HG02884 (cell line): ENCODE results near the gene EWSR1.

Experiments used
- ATAC-seq: cut with Tn5 transposase; IDR thresholded peaks from one replicate; pipeline ENCODE4 v1.9.1; 2021; ENCODE audit warnings: mild to moderate bottlenecking, moderate library complexity; ENCODE audit not compliant: unreplicated experiment

Gene EWSR1

GRCh38 chr22:29267462-29267857, 608 bp upstream of the EWSR1 start:
- ATAC-seq, result peak; percentile 32

DNA sequence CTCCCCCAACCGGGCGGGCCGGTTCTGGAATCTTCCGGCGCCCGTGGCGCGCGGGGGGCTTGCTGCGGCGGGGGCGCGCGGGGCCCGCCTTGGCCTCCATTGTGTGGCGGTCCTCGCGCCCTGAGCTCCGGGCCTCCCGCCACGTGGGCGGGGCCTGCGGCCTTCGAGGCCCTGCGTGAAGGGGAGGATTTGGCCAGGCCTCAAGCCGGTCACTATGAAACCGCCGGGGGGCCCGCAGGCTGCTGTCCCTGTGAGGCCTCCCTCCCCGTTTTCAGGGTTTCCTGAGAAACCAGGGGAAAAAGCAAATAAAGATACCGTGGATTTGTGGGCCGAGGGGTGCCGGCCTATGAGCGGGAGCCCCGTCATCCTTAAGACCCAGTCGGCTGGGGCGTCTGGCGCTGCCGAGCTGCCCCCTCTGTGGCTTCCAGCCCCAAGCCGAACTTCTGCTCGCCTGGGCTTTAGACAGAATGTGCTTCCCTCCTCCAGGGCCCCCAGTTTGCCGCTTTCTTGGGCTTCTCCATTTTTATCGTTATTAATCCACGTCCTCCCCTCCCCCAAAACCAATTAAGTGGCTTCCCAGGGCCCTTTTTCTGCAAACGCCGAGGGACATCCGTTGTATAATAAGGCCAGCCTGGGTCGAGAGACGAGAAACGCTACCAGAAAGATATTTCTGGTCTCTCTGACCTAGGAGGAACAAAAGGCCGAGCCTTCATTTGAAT, 602 bp downstream of the EWSR1 start:
- peak; percentile 23 for ATAC-seq

- ATAC-seq, result no peak
Observed at GRCh38 chr22:29269230-29269604, 1.1 kb downstream of the EWSR1 start.

- no peak for ATAC-seq
Observed at GRCh38 chr22:29269731-29270474, 1.8 kb downstream of the EWSR1 start.

DNA sequence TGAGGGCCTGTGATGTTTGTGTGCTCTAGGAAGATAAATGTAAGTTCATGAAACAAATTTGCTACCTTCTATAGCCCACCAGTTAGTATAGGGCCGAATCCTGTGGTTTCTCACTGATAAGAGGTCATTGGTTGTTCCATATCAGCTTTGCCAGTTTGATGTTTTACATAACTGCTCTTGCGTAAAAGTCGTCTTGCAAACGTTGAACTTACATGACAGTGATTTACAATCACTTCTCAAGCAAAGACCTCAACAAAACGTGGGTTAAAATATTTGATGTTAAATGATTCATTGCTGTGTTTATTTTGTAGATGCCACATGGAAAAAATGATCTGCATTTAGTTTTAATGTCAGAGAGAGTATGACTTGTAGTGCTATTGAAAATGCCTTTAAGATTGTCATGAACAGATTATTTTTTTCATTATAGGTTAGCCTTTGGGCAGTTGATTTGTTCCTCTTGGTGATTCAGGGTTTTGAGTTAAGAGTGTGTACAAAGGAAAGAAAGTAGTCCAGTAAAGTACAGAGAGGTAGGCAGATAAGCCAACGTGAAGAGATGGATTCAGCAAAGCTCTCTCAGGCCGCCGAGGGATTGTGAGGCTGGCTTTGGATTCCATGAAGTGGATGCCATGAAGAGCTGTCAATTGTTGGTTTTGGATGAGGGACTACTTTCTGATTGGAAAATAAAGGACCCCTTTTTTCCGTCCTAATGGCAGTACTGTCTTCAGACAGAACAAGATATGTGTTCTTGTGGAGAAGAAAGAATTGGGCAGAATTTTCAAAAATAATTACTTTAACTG, 2.6 kb downstream of the EWSR1 start:
- ATAC-seq, result no peak

DNA sequence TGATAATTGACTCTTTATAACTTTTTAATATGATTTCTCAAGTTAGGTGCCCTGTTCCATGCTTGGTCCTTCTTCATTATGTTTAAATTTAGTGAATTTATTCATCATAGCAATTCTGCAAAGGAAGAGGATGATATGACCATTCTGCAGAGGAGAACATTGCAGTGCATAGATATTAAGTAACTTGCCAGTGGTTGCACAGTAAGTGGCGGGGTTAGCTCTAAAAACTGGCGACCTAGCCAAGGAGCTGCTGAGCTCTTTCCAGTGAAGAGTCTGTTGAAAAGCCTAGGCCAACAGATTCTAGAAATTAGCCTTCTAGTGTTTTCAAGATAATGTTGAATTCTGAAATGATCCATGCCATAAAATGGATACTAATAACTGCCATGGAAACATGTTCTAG, 4.6 kb downstream of the EWSR1 start:
- no peak for ATAC-seq

- no peak for ATAC-seq
Observed at GRCh38 chr22:29275167-29275566, 7.1 kb downstream of the EWSR1 start.

- ATAC-seq, result no peak
Observed at GRCh38 chr22:29275819-29276565, 7.9 kb downstream of the EWSR1 start.

DNA sequence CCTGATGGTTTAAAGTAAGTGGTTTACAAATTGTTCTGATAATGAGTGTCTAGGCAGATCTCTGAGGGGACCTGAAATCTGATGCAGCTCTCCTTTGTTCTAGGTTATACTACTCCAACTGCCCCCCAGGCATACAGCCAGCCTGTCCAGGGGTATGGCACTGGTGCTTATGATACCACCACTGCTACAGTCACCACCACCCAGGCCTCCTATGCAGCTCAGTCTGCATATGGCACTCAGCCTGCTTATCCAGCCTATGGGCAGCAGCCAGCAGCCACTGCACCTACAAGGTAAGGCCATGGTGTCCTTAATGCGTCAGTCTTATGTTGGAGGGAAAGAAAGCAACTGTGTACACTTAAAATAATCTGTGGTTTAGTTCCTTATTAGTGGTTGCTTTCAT, 9.9 kb downstream of the EWSR1 start:
- no peak for ATAC-seq

- no peak for ATAC-seq
Observed at GRCh38 chr22:29284196-29284595, 16.1 kb downstream of the EWSR1 start.

- no peak for ATAC-seq
Observed at GRCh38 chr22:29288837-29289236, 20.8 kb downstream of the EWSR1 start.

DNA sequence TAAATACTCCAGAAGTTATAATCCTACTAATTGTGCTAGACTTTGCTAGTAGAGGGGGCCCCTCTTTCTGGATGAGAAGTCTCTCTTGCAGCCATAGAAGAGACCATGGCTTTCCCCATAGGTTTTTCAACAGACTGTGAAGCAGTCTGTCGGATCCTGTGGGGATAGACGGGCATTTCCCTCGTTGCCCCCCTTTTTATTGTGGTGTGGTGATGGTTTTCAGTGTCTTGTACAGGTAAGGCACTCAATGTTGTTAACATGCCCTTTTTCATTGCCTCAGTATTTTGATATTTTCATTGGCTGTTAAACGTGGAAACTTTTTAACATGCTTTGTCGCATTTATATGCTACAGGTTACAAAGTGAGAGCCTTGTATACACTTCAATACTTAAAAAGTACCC, 22.0 kb downstream of the EWSR1 start:
- no peak for ATAC-seq

DNA sequence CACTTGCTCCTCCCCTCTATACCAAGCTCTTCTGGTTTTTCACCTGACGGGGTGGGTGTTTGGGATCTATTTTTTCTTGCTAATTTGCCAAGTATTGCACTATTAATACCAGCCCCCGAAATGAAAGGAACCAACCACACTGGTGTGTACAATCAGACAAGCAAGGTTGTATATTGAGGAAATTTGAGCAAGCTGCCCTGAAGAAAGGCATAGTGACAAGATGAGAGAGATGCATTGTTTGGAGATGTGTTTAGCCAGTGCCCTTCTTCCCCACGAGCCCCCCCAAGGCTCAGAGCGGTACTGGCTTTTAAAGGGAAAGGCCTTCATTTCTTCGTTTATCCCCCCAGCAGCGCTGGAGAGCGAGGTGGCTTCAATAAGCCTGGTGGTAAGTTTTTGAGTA, 23.1 kb downstream of the EWSR1 start:
- no peak for ATAC-seq

DNA sequence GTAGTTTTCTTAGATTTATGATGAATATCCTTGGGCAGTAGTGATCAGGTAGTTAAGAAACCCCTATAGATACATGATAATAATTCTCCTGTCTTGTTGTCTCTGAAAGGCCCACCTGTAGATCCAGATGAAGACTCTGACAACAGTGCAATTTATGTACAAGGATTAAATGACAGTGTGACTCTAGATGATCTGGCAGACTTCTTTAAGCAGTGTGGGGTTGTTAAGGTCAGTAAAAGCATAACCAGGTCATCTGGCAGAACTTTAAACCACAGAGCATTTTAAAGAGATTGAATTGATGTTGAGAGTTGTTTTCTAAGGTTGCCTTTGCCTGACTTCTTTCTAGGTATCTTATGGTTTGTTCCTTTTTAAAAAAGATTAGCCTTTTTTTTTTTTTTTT, 24.3 kb downstream of the EWSR1 start:
- ATAC-seq, result no peak

DNA sequence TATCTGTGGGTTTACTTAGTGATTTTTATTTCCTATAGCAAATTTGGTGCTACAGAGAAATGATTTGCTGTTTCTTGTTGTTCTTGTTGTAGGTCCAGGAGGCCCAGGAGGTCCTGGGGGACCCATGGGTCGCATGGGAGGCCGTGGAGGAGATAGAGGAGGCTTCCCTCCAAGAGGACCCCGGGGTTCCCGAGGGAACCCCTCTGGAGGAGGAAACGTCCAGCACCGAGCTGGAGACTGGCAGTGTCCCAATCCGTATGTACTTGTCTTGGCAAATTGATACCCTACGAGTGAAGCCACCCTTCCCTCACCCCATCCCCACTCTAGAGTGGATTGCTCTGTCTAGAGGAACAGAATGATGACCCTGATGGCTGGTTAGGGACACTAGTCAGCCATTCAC, 30.6 kb downstream of the EWSR1 start:
- ATAC-seq, result no peak

- ATAC-seq, result no peak
Observed at GRCh38 chr22:29299136-29299900, 31.2 kb downstream of the EWSR1 start.

GRCh38 chr22:29300467-29300806, 32.4 kb downstream of the EWSR1 start:
- no peak for ATAC-seq

- ATAC-seq, result no peak
Observed at GRCh38 chr22:29300807-29301601, 32.9 kb downstream of the EWSR1 start.

DNA sequence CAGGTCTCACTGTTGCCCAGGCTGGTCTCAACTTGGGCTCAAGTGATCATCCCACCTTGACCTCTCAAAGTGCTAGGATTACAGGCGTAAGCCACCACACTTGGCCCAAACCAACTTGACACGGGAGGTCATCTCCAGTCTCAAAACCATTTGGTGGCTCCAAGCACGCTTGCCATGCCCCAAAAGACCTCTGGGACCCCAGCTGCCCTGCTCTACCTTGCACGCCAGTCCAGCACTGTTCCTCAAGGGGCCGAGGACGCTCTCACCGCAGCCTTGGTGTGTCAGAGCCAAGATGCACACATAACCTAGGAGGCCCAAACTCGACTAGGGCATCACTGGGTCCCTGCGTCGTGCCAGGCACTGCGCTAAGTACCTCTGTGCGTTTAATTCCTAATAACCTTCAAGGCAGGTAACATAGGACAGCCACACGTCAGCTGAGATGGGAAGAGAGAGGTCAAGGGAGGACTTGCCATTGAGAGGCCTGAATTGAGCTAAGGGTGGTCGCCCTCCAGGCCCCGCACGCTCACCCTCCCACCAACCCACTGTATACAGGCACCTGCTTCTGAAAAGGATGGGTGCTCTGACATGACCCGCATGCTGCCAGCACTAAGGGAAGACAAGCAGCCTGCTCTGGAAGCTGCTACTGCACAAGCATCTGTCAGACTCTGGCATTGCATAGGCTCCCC, 33.8 kb downstream of the EWSR1 start:
- ATAC-seq, result no peak
